ENCODE measurements around the gene ASF1B. TPM values are rescaled to one million over a fixed set of nuclear protein-coding genes. Genes with fewer than 3 reads are reported as not detected.

Gene ASF1B
- total RNA-seq, 2 donors from 2014 or later, result 37.8 to 47.8 TPM

DNA sequence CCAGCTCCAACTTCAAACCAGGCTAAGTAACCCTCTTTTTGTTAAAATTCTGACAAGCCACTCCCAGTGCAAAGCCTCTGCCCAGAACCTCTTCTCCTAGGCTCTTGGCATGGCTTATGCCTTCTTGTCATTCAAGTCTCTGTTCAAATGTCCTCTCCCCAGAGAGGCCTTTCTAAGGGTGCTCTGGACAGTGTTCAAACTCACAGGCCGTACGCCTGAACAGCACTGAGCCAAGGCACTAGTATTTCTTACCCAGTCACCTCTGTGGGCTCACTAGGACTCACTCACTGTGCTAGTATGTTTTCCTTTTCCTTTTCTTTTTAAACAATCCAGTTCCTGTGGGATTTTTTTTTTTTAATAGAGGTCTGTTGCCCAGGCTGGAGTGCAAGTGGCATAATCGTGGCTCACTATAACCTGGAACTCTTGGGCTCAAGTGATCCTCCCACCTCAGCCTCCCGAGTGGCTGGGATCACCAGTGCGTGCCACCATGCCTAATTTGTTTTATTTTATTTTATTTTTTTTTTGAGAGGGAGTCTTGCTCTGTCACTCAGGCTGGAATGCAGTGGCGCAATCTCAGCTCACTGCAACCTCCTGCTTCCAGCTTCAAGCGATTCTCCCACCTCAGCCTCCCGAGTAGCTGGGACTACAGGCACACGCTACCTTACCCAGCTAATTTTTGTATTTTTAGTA lies 2.3 kb upstream of the ASF1B start:
- Histone ChIP-seq H3K9ac (ENCODE audit: extremely low read depth, low read length, poor library complexity, severe bottlenecking) (no peak overlapping the region), H3K4me1 (ENCODE audit: control insufficient read depth, insufficient read depth, low read length) (peaks cover 3% of the 10 kb centered on the region), H3K4me3 (ENCODE audit: low read length) (no peak overlapping the region), H3K36me3 (ENCODE audit: control insufficient read depth, insufficient read depth, low read length) (no peaks in the 10 kb centered on the region), H3K27ac (ENCODE audit: low read depth, low read length) (no peak overlapping the region), H3K27me3 (ENCODE audit: control insufficient read depth, insufficient read depth, low read length, poor library complexity, severe bottlenecking) (no peaks in the 10 kb centered on the region), H3K9me3 (ENCODE audit: control insufficient read depth, low read length) (no peaks in the 10 kb centered on the region)
- DNase-seq, result no peak
- H3K9me3 Mint-ChIP-seq, result no peaks in the 10 kb centered on the region
- 91 to 92% methylated on average over 5 to 8 of the region's 9 CpGs for WGBS, 2 experiments (ENCODE audit: insufficient coverage in 1 of 2, insufficient read length in 1 of 2)
- peaks cover 8% of the 10 kb centered on the region for H3K36me3 Mint-ChIP-seq (ENCODE audit: low read depth)
- peak overlapping the region; percentile 39 for H3K27ac Mint-ChIP-seq
- H3K4me1 Mint-ChIP-seq, result peaks cover 14% of the 10 kb centered on the region
- TF ChIP-seq, protein P1, sequence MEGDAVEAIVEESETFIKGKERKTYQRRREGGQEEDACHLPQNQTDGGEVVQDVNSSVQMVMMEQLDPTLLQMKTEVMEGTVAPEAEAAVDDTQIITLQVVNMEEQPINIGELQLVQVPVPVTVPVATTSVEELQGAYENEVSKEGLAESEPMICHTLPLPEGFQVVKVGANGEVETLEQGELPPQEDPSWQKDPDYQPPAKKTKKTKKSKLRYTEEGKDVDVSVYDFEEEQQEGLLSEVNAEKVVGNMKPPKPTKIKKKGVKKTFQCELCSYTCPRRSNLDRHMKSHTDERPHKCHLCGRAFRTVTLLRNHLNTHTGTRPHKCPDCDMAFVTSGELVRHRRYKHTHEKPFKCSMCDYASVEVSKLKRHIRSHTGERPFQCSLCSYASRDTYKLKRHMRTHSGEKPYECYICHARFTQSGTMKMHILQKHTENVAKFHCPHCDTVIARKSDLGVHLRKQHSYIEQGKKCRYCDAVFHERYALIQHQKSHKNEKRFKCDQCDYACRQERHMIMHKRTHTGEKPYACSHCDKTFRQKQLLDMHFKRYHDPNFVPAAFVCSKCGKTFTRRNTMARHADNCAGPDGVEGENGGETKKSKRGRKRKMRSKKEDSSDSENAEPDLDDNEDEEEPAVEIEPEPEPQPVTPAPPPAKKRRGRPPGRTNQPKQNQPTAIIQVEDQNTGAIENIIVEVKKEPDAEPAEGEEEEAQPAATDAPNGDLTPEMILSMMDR (conservative IDR thresholded peaks at IDR 0.05), result no peak
- H3K4me3 Mint-ChIP-seq, result peak overlapping the region; percentile 73
- no peaks in the 10 kb centered on the region for H3K27me3 Mint-ChIP-seq (ENCODE audit: insufficient read depth)

DNA sequence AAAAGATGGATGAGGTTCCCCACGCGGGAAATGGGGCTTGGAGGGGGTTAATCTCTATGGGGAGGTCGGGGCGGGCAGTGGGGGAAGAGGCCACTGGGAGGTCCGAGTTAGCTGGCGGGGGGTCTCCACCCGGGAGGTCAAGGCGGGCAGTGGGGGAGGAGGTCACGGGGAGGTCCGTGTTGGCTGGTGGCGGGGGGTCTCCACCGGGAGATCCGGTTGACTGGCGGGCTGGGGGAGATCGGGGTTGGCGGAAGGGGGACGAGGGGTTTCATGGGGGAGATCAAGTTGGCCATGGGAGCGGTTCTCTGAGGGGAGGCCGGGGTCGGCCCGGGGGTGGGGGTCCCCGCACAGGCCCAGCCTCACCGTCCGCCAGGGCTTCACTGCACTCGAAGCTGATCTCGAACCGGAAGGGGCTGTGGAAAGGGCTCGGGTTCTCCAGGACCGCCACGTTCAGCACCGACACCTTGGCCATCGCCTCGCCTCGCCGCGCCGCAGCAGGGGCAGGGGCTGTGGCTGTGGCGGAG lies 342 bp downstream of the ASF1B start:
- H3K4me1 Mint-ChIP-seq, result peaks cover 14% of the 10 kb centered on the region
- H3K27ac ChIP-seq (ENCODE audit: low read depth, low read length), result no peak overlapping the region
- no peaks in the 10 kb centered on the region for H3K27me3 ChIP-seq (ENCODE audit: control insufficient read depth, insufficient read depth, low read length, poor library complexity, severe bottlenecking)
- DNase-seq, result no peak
- H3K4me3 Mint-ChIP-seq, result peak overlapping the region; percentile 73
- peak overlapping the region; percentile 67 for H3K9ac ChIP-seq (ENCODE audit: extremely low read depth, low read length, poor library complexity, severe bottlenecking)
- peak overlapping the region; percentile 85 for H3K4me3 ChIP-seq (ENCODE audit: low read length)
- H3K27ac Mint-ChIP-seq, result peak overlapping the region; percentile 31
- WGBS, 2 experiments (ENCODE audit: insufficient coverage in 1 of 2, insufficient read length in 1 of 2), result 0 to 4% methylated on average over 9 to 38 of the region's 38 CpGs
- H3K9me3 ChIP-seq (ENCODE audit: control insufficient read depth, low read length), result no peaks in the 10 kb centered on the region
- H3K4me1 ChIP-seq (ENCODE audit: control insufficient read depth, insufficient read depth, low read length), result peaks cover 3% of the 10 kb centered on the region
- no peaks in the 10 kb centered on the region for H3K36me3 ChIP-seq (ENCODE audit: control insufficient read depth, insufficient read depth, low read length)
- H3K36me3 Mint-ChIP-seq (ENCODE audit: low read depth), result peaks cover 17% of the 10 kb centered on the region
- H3K27me3 Mint-ChIP-seq (ENCODE audit: insufficient read depth), result no peaks in the 10 kb centered on the region
- H3K9me3 Mint-ChIP-seq, result no peaks in the 10 kb centered on the region
- TF ChIP-seq, protein P1 (conservative IDR thresholded peaks at IDR 0.05), result no peak

DNA sequence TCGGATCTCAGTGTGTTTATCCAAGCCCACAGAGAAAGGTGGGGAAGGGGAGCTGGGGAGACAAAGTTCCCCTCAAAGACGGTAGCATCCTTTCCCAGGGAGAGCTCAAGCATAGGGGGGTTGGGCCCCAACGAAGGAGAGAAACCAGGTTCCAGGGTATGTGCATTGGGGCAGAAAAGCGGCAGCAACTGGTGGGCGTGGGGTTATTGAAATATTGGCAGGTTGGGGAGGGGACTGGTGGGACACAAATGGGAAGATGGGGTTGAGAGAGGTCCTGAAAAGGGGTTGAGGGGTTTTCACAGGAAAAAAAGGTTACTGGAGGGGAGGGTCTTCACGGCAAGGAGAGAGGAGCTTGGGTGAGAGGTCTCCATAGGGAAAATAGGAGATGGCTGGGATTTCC lies 1.0 kb downstream of the ASF1B start:
- Mint-ChIP-seq H3K27ac (peak overlapping the region; percentile 31), H3K36me3 (ENCODE audit: low read depth) (peaks cover 17% of the 10 kb centered on the region), H3K4me3 (peak overlapping the region; percentile 73), H3K9me3 (no peaks in the 10 kb centered on the region), H3K27me3 (ENCODE audit: insufficient read depth) (no peaks in the 10 kb centered on the region), H3K4me1 (peaks cover 14% of the 10 kb centered on the region)
- Histone ChIP-seq H3K4me1 (ENCODE audit: control insufficient read depth, insufficient read depth, low read length) (peaks cover 3% of the 10 kb centered on the region), H3K9ac (ENCODE audit: extremely low read depth, low read length, poor library complexity, severe bottlenecking) (peak overlapping the region; percentile 67), H3K4me3 (ENCODE audit: low read length) (peak overlapping the region; percentile 85), H3K27ac (ENCODE audit: low read depth, low read length) (no peak overlapping the region), H3K36me3 (ENCODE audit: control insufficient read depth, insufficient read depth, low read length) (no peaks in the 10 kb centered on the region), H3K9me3 (ENCODE audit: control insufficient read depth, low read length) (no peaks in the 10 kb centered on the region), H3K27me3 (ENCODE audit: control insufficient read depth, insufficient read depth, low read length, poor library complexity, severe bottlenecking) (no peaks in the 10 kb centered on the region)
- WGBS, 2 experiments (ENCODE audit: insufficient coverage in 1 of 2, insufficient read length in 1 of 2), result 66 to 75% methylated on average over 6 of the region's 6 CpGs
- TF ChIP-seq, protein P1 (conservative IDR thresholded peaks at IDR 0.05), result no peak
- no peak for DNase-seq
